Measurements from ENCODE around the gene DBP.

The DBP gene

GRCh38 chr19:48609571-48610108, 27.5 kb downstream of the DBP start:
- DNase-seq (ENCODE audit: low spot score) = no peak

- peak; percentile 76 for DNase-seq (ENCODE audit: low spot score)
Measured at GRCh38 chr19:48608798-48609263, 28.3 kb downstream of the DBP start.

GRCh38 chr19:48607359-48607755, 29.8 kb downstream of the DBP start:
- no peak for DNase-seq (ENCODE audit: low spot score)

- no peak for DNase-seq (ENCODE audit: low spot score)
Measured at GRCh38 chr19:48606463-48607358, 30.5 kb downstream of the DBP start, which contains the start of gene SPACA4. Gene SPACA4, plus strand, starts transcription at chr19:48606742. Its CDS starts 237 bp downstream, at chr19:48606979.

GRCh38 chr19:48603850-48604249, 33.3 kb downstream of the DBP start:
- DNase-seq (ENCODE audit: low spot score) = no peak

- DNase-seq (ENCODE audit: low spot score) = no peak
Measured at GRCh38 chr19:48603449-48603848, 33.7 kb downstream of the DBP start.

- no peak for DNase-seq (ENCODE audit: low spot score)
Measured at GRCh38 chr19:48603001-48603400, 34.2 kb downstream of the DBP start.

GRCh38 chr19:48600679-48601417, 36.3 kb downstream of the DBP start:
- DNase-seq (ENCODE audit: low spot score) = peak; percentile 6

- DNase-seq (ENCODE audit: low spot score) = peak; percentile 20
Measured at GRCh38 chr19:48598996-48599700, 38.0 kb downstream of the DBP start.

GRCh38 chr19:48596679-48597465, 40.3 kb downstream of the DBP start:
- DNase-seq (ENCODE audit: low spot score) = peak; percentile 6

GRCh38 chr19:48596237-48596636, 40.9 kb downstream of the DBP start:
- peak; percentile 7 for DNase-seq (ENCODE audit: low spot score)

GRCh38 chr19:48595833-48596232, 41.3 kb downstream of the DBP start:
- DNase-seq (ENCODE audit: low spot score) = no peak

- peak; percentile 3 for DNase-seq (ENCODE audit: low spot score)
Measured at GRCh38 chr19:48595171-48595570, 42.0 kb downstream of the DBP start.

GRCh38 chr19:48591021-48591420, 46.2 kb downstream of the DBP start:
- DNase-seq (ENCODE audit: low spot score) = peak; percentile 16

GRCh38 chr19:48588670-48589401, 48.3 kb downstream of the DBP start:
- peak; percentile 93 for DNase-seq (ENCODE audit: low spot score)

- DNase-seq (ENCODE audit: low spot score) = no peak
Measured at GRCh38 chr19:48587387-48587786, 49.8 kb downstream of the DBP start.

GRCh38 chr19:48582168-48582567, 55.0 kb downstream of the DBP start:
- DNase-seq (ENCODE audit: low spot score) = no peak
